B cell (primary cell): Measurements from ENCODE around the gene TUT4. TPM values are rescaled to one million over a fixed set of nuclear protein-coding genes. Genes with fewer than 3 reads are reported as not detected.

Experiments used
- ATAC-seq: fragments of 200-7000 bp; cut with Tn5 transposase; one replicate; pipeline ENCODE4 v1.10.0; 2021; ENCODE audit warnings: low read depth, mild to moderate bottlenecking, moderate number of reproducible peaks, moderate library complexity
- CTCF ChIA-PET: fragments of 350-600 bp; sonication (Branson Sonifier 250); formaldehyde crosslinking; loops from one replicate; lab custom pipeline; 2021; ENCODE audit warnings: antibody characterized with exemption, inconsistent platforms; lab: Charles Lee
- POLR2A ChIA-PET: fragments of 350-600 bp; sonication (Branson Sonifier 250); formaldehyde crosslinking; loops from one replicate; lab custom pipeline; 2021; ENCODE audit warnings: antibody characterized with exemption; lab: Charles Lee
- DNase-seq: peaks from one replicate; pipeline ENCODE4 v3.0.0; 2013
- H2AFZ ChIP-seq: 2 replicates; pipeline ENCODE4 v1.6.1; 2012; ENCODE audit warnings: mild to moderate bottlenecking, low read depth, low read length; ENCODE audit not compliant: insufficient read depth, poor library complexity, severe bottlenecking
- H3K27ac ChIP-seq, 2 donors: 1 replicate in 1 of 2; 2 replicates in 1 of 2; pipeline ENCODE4 v1.5.1; 2012 to 2013; ENCODE audit warnings: low read length in 2 of 2, mild to moderate bottlenecking in 2 of 2, moderate library complexity in 1 of 2
- H3K27me3 ChIP-seq, 4 experiments: fragments of 200-600 bp in 1 of 4; sonication (generic) in 1 of 4; replicated peaks in 1 of 4; 1 replicate in 2 of 4; 2 replicates in 2 of 4; pipeline versions ENCODE4 v1.6.1 to v1.7.0; 2013 to 2016; ENCODE audit warnings: low read length in 3 of 4, mild to moderate bottlenecking in 2 of 4, mixed read lengths in 1 of 4, moderate library complexity in 1 of 4; ENCODE audit not compliant: insufficient read depth in 4 of 4, control insufficient read depth in 3 of 4; ENCODE audit errors: control extremely low read depth in 1 of 4
- H3K36me3 ChIP-seq, 2 experiments: replicated peaks in 1 of 2; 1 replicate in 1 of 2; 2 replicates in 1 of 2; pipeline versions ENCODE4 v1.6.1 to v1.7.1; 2013; ENCODE audit warnings: low read length in 1 of 2; ENCODE audit not compliant: insufficient read depth in 2 of 2, control insufficient read depth in 1 of 2; ENCODE audit errors: control extremely low read depth in 1 of 2, extremely low read depth in 1 of 2
- H3K4me1 ChIP-seq, 2 donors: fragments of 200-600 bp in 1 of 2; sonication (generic) in 1 of 2; 1 replicate in 1 of 2; 2 replicates in 1 of 2; pipeline versions ENCODE4 v1.5.1 to v1.6.1; 2013 to 2017; ENCODE audit warnings: low read length in 2 of 2; ENCODE audit not compliant: control insufficient read depth in 2 of 2, insufficient read depth in 2 of 2
- H3K4me2 ChIP-seq: replicated peaks from 2 replicates; pipeline ENCODE3; 2012; ENCODE audit warnings: mild to moderate bottlenecking, low read depth, low read length; ENCODE audit not compliant: poor library complexity, severe bottlenecking
- H3K4me3 ChIP-seq, 5 experiments: fragments of 200-600 bp in 1 of 5; sonication (generic) in 1 of 5; 1 replicate in 3 of 5; 2 replicates in 2 of 5; pipeline versions ENCODE4 v1.5.1 to v1.7.0; 2011 to 2016; ENCODE audit warnings: low read length in 4 of 5, mild to moderate bottlenecking in 4 of 5, low read depth in 2 of 5, control low read depth in 1 of 5, moderate library complexity in 1 of 5; ENCODE audit not compliant: insufficient read depth in 1 of 5; ENCODE audit errors: control extremely low read depth in 1 of 5, extremely low read depth in 1 of 5
- H3K79me2 ChIP-seq: fragments of 200-600 bp; sonication (generic); one replicate; pipeline ENCODE4 v1.6.0; 2016; ENCODE audit warnings: low read length; ENCODE audit not compliant: control insufficient read depth, insufficient read depth
- H3K9ac ChIP-seq: fragments of 200-600 bp; sonication (generic); 2 replicates; pipeline ENCODE4 v1.6.1; 2017; ENCODE audit warnings: mild to moderate bottlenecking, low read length, moderate library complexity
- H3K9me3 ChIP-seq, 3 donors: one replicate each; pipeline versions ENCODE4 v1.6.1 to v1.7.1; 2013; ENCODE audit warnings: low read length in 2 of 3; ENCODE audit not compliant: control insufficient read depth in 2 of 3, insufficient read depth in 1 of 3; ENCODE audit errors: control extremely low read depth in 1 of 3
- H4K20me1 ChIP-seq: 2 replicates; pipeline ENCODE4 v1.6.0; 2012; ENCODE audit warnings: mild to moderate bottlenecking, low read length; ENCODE audit not compliant: insufficient read depth, control insufficient read depth, poor library complexity, severe bottlenecking
- H3K27ac Mint-ChIP-seq: one replicate; pipeline ENCODE4 v1.8.0; 2021; ENCODE audit warnings: mixed read lengths
- H3K27me3 Mint-ChIP-seq: one replicate; pipeline ENCODE4 v1.8.0; 2021; ENCODE audit warnings: mixed read lengths
- H3K4me1 Mint-ChIP-seq: one replicate; pipeline ENCODE4 v1.8.0; 2021; ENCODE audit warnings: mixed read lengths
- H3K4me3 Mint-ChIP-seq: one replicate; pipeline ENCODE4 v1.8.0; 2021; ENCODE audit warnings: mixed read lengths
- H3K9me3 Mint-ChIP-seq: one replicate; pipeline ENCODE4 v1.8.0; 2022; ENCODE audit warnings: mixed read lengths; ENCODE audit not compliant: insufficient read depth
- CTCF ChIP-seq: fragments of 200-600 bp; IDR thresholded peaks from one replicate; pipeline ENCODE4 v1.8.0; 2022; ENCODE audit warnings: antibody characterized with exemption, mild to moderate bottlenecking
- EZH2 ChIP-seq: IDR thresholded peaks from 2 replicates; pipeline ENCODE4 v1.6.1; 2012; ENCODE audit warnings: borderline replicate concordance, low read depth, mild to moderate bottlenecking, moderate library complexity, low read length; ENCODE audit not compliant: insufficient read depth, poor library complexity, severe bottlenecking
- WGBS: methylation state at CpG from one replicate; pipeline ENCODE4 v1.1.5; 2013; ENCODE audit warnings: missing lambda C conversion rate; ENCODE audit not compliant: insufficient coverage; 5-methylcytosine and 5-hydroxymethylcytosine counted together
- intact Hi-C: fragments of 100-400 bp; cut with micrococcal nuclease; formaldehyde crosslinking; loops from one replicate; pipeline ENCODE4 v1.10.0; 2022
- polyA plus RNA-seq: library from polyadenylated mRNA; depleted of rRNA; stranded (reverse); fragments of >200 nt; gene quantifications from 2 replicates; pipeline ENCODE4 v1.2.3, GENCODE V29; 2012
- total RNA-seq, 2 donors: library from RNA; stranded (reverse); fragments of 120-200 nt in 1 of 2; gene quantifications; 1 replicate in 1 of 2; 2 replicates in 1 of 2; pipeline versions ENCODE4 v1.2.3 to v1.2.4, GENCODE V29; 2013 to 2022

TUT4 gene
- total and polyA plus RNA-seq, 2 donors (not counting 1 experiment from before 2014, with no cell fraction given) = 76.6 to 248 TPM

DNA sequence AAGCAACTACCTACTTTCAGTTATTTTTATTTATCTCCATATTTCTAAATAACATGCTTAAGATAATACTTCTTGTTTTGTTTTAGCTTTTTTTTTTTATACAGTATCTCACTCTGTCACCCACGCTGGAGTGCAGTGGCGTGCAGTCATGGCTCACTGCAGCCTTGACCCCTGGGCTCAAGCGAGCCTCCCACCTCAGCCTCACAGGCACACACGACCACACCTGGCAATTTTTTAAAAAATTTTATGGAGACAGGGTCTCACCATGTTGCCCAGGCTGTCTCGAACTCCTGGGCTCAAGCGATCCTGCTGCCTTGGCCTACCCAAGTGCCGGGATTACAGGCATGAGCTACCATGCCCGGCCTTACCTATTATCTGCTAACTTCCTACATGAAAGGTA, 20.6 kb downstream of the TUT4 start:
- Mint-ChIP-seq H3K27ac (peak overlapping the region; percentile 43), H3K4me1 (peaks cover 53% of the 10 kb centered on the region), H3K9me3 (peaks cover 3% of the 10 kb centered on the region), H3K27me3 (no peaks in the 10 kb centered on the region), H3K4me3 (peak overlapping the region; percentile 69)
- Histone ChIP-seq H3K4me3 (peak overlapping the region in 2 of 5 experiments; percentile 1 to 3), H3K27ac (peak overlapping the region; percentile 45 to 66), H4K20me1 (peaks cover 20% of the 10 kb centered on the region), H3K79me2 (peaks cover 96% of the 10 kb centered on the region), H2AFZ (no peak overlapping the region), H3K36me3 (peaks cover 1 to 3% of the 10 kb centered on the region in 2 experiments), H3K27me3 (no peaks in the 10 kb centered on the region), H3K9me3 (peaks cover 4 to 5% (median 4%) of the 10 kb centered on the region in 3 donors), H3K4me2 (peak overlapping the region; percentile 44), H3K9ac (peak overlapping the region; percentile 44), H3K4me1 (peaks cover 35 to 36% of the 10 kb centered on the region in 2 donors)
- ChIA-PET POLR2A (interaction anchor here (2.7 kb wide), 1 partner anchor 21 kb away, joined by 23 read pairs; the partner anchor contains the start of gene TUT4), CTCF (interaction anchor here (0.6 to 1.1 kb wide), 6 partner anchors 8 to 135 kb away, joined by 3 read pairs; partner anchors contain the start of genes ORC1, PRPF38A and TUT4)
- intact Hi-C loops = loop anchor here (5.0 kb wide), 1 partner anchor 105 kb away; no protein-coding TSS in a partner anchor
- ATAC-seq = no peak
- DNase-seq = no peak
- WGBS = 69% methylated on average over 2 of the region's 8 CpGs
- TF ChIP-seq EZH2 (no peak), CTCF (no peak)

GRCh38 chr1:52531249-52531872, 21.5 kb downstream of the TUT4 start:
- H3K4me2 ChIP-seq = peak overlapping the region; percentile 44
- H3K4me1 Mint-ChIP-seq = peaks cover 51% of the 10 kb centered on the region
- TF ChIP-seq EZH2 = no peak
- no peak for TF ChIP-seq CTCF
- peak overlapping the region; percentile 55 for H3K4me3 Mint-ChIP-seq
- peak; percentile 27 for DNase-seq
- H3K27me3 ChIP-seq = no peaks in the 10 kb centered on the region
- peaks cover 4 to 5% (median 4%) of the 10 kb centered on the region in 3 donors for H3K9me3 ChIP-seq
- H3K36me3 ChIP-seq = peaks cover 3 to 7% of the 10 kb centered on the region in 2 experiments
- no peak overlapping the region for H2AFZ ChIP-seq
- CTCF ChIA-PET = interaction anchor here (0.9 to 1.1 kb wide), 3 partner anchors 22 to 73 kb away, joined by 3 read pairs; no protein-coding TSS in a partner anchor
- no peak for ATAC-seq
- no peaks in the 10 kb centered on the region for H3K27me3 Mint-ChIP-seq
- POLR2A ChIA-PET = interaction anchor here (0.5 to 2.7 kb wide), 3 partner anchors 22 to 1126 kb away, joined by 3 to 23 read pairs (median 4); partner anchors contain the start of gene TUT4
- WGBS = 55% methylated on average over 2 of the region's 3 CpGs
- H3K9ac ChIP-seq = peak overlapping the region; percentile 44
- no peak overlapping the region for H3K4me3 ChIP-seq
- peaks cover 20% of the 10 kb centered on the region for H4K20me1 ChIP-seq
- peak overlapping the region; percentile 50 to 66 for H3K27ac ChIP-seq
- peaks cover 3% of the 10 kb centered on the region for H3K9me3 Mint-ChIP-seq
- H3K27ac Mint-ChIP-seq = peak overlapping the region; percentile 79
- peaks cover 35 to 36% of the 10 kb centered on the region in 2 donors for H3K4me1 ChIP-seq
- H3K79me2 ChIP-seq = peaks cover 96% of the 10 kb centered on the region
- intact Hi-C loops = loop anchor here (2.0 to 5.0 kb wide), 2 partner anchors 17 to 106 kb away; no protein-coding TSS in a partner anchor
